ENCODE measurements around the gene ORMDL3.

- TF ChIP-seq CTCF (IDR thresholded peaks at IDR 0.05; ENCODE audit: poor library complexity) (no peak), EZH2phosphoT487 (IDR thresholded peaks at IDR 0.05; ENCODE audit: low read depth, severe bottlenecking, unreplicated experiment) (no peak), EZH2 (IDR thresholded peaks at IDR 0.05; ENCODE audit: borderline replicate concordance) (no peak)
Observed at GRCh38 chr17:39904990-39905288, 22.5 kb downstream of the ORMDL3 start.

All from hepatocyte (in vitro differentiated cells).